Stimulated activated naive CD8-positive, alpha-beta T cell treated with anti-CD3 and anti-CD28 coated beads, Interleukin-15, Interleukin-2, amounts not matched to agents 100 ng/mL and 50 ng/mL, for 24 hours (primary cell): ENCODE measurements around the gene TBPL1.
"Not testable (repeated sequence)": the region's sequence is repeated elsewhere in the genome, so short reads cannot be mapped to it uniquely, and the experiment has no call there.

Experiments used
- H3K27ac Mint-ChIP-seq: one replicate; pipeline ENCODE4 v1.8.0; 2021; ENCODE audit warnings: mild to moderate bottlenecking, mixed read lengths
- H3K27me3 Mint-ChIP-seq: one replicate; pipeline ENCODE4 v1.8.0; 2021; ENCODE audit warnings: mixed read lengths
- H3K36me3 Mint-ChIP-seq: one replicate; pipeline ENCODE4 v1.8.0; 2021; ENCODE audit warnings: low read depth, mixed read lengths
- H3K4me1 Mint-ChIP-seq: one replicate; pipeline ENCODE4 v1.8.0; 2021; ENCODE audit warnings: low read depth, mixed read lengths
- H3K4me3 Mint-ChIP-seq: one replicate; pipeline ENCODE4 v1.8.0; 2021; ENCODE audit warnings: mild to moderate bottlenecking, mixed read lengths
- H3K9me3 Mint-ChIP-seq: one replicate; pipeline ENCODE4 v1.8.0; 2021; ENCODE audit warnings: mixed read lengths

Gene TBPL1

GRCh38 chr6:133978896-133979240, 25.8 kb downstream of the TBPL1 start:
- no peaks in the 10 kb centered on the region for H3K27me3 Mint-ChIP-seq

GRCh38 chr6:133979269-133979963, 26.4 kb downstream of the TBPL1 start:
- H3K9me3 Mint-ChIP-seq, H3K27me3 Mint-ChIP-seq, H3K27ac Mint-ChIP-seq, H3K4me3 Mint-ChIP-seq: not testable (repeated sequence)
- peaks cover 27% of the 10 kb centered on the region for H3K4me1 Mint-ChIP-seq
- peaks cover 35% of the 10 kb centered on the region for H3K36me3 Mint-ChIP-seq

More at GRCh38 chr6:133978896-133979240, 25.8 kb downstream of the TBPL1 start:
- peaks cover 24% of the 10 kb centered on the region for H3K4me1 Mint-ChIP-seq
- H3K9me3 Mint-ChIP-seq, result no peaks in the 10 kb centered on the region
- H3K4me3 Mint-ChIP-seq, result no peak overlapping the region
- peaks cover 32% of the 10 kb centered on the region for H3K36me3 Mint-ChIP-seq
- no peak overlapping the region for H3K27ac Mint-ChIP-seq

GRCh38 chr6:133980168-133980567, 27.1 kb downstream of the TBPL1 start:
- H3K9me3 Mint-ChIP-seq, result no peaks in the 10 kb centered on the region
- no peak overlapping the region for H3K27ac Mint-ChIP-seq
- H3K36me3 Mint-ChIP-seq, result peaks cover 40% of the 10 kb centered on the region
- no peaks in the 10 kb centered on the region for H3K27me3 Mint-ChIP-seq
- no peak overlapping the region for H3K4me3 Mint-ChIP-seq
- H3K4me1 Mint-ChIP-seq, result peaks cover 33% of the 10 kb centered on the region

- H3K9me3 Mint-ChIP-seq, result no peaks in the 10 kb centered on the region
- peak overlapping the region; percentile 38 for H3K4me3 Mint-ChIP-seq
- H3K27ac Mint-ChIP-seq, result peak overlapping the region; percentile 62
- H3K27me3 Mint-ChIP-seq, result no peaks in the 10 kb centered on the region
- H3K4me1 Mint-ChIP-seq, result peaks cover 37% of the 10 kb centered on the region
- peaks cover 60% of the 10 kb centered on the region for H3K36me3 Mint-ChIP-seq
Measured at GRCh38 chr6:133983099-133983939, 30.3 kb downstream of the TBPL1 start.

- H3K4me1 Mint-ChIP-seq, result peaks cover 35% of the 10 kb centered on the region
- H3K4me3 Mint-ChIP-seq, result no peak overlapping the region
- peaks cover 65% of the 10 kb centered on the region for H3K36me3 Mint-ChIP-seq
- no peaks in the 10 kb centered on the region for H3K9me3 Mint-ChIP-seq
- H3K27ac Mint-ChIP-seq, result no peak overlapping the region
- no peaks in the 10 kb centered on the region for H3K27me3 Mint-ChIP-seq
Measured at GRCh38 chr6:133985970-133986369, 32.9 kb downstream of the TBPL1 start.

- no peaks in the 10 kb centered on the region for H3K27me3 Mint-ChIP-seq
- no peaks in the 10 kb centered on the region for H3K9me3 Mint-ChIP-seq
- no peak overlapping the region for H3K4me3 Mint-ChIP-seq
- H3K27ac Mint-ChIP-seq, result no peak overlapping the region
- peaks cover 35% of the 10 kb centered on the region for H3K4me1 Mint-ChIP-seq
- H3K36me3 Mint-ChIP-seq, result peaks cover 58% of the 10 kb centered on the region
Measured at GRCh38 chr6:133986942-133987341, 33.9 kb downstream of the TBPL1 start.

- no peaks in the 10 kb centered on the region for H3K9me3 Mint-ChIP-seq
Measured at GRCh38 chr6:133989525-133989924, 36.5 kb downstream of the TBPL1 start.

GRCh38 chr6:133990321-133990720, 37.3 kb downstream of the TBPL1 start:
- Mint-ChIP-seq H3K36me3 (peaks cover 32% of the 10 kb centered on the region), H3K4me1 (peaks cover 14% of the 10 kb centered on the region), H3K27me3 (no peaks in the 10 kb centered on the region), H3K9me3 (no peaks in the 10 kb centered on the region), H3K4me3 (no peak overlapping the region), H3K27ac (no peak overlapping the region)

More at GRCh38 chr6:133989525-133989924, 36.5 kb downstream of the TBPL1 start:
- Mint-ChIP-seq H3K27me3 (no peaks in the 10 kb centered on the region), H3K4me1 (peaks cover 19% of the 10 kb centered on the region), H3K4me3 (no peak overlapping the region), H3K36me3 (peaks cover 37% of the 10 kb centered on the region), H3K27ac (no peak overlapping the region)

- peaks cover 5% of the 10 kb centered on the region for H3K4me1 Mint-ChIP-seq
- peaks cover 24% of the 10 kb centered on the region for H3K36me3 Mint-ChIP-seq
- H3K27me3 Mint-ChIP-seq, result no peaks in the 10 kb centered on the region
- no peak overlapping the region for H3K4me3 Mint-ChIP-seq
- H3K27ac Mint-ChIP-seq, result no peak overlapping the region
- H3K9me3 Mint-ChIP-seq, result no peaks in the 10 kb centered on the region
Measured at GRCh38 chr6:133991096-133991593, 38.1 kb downstream of the TBPL1 start.

- Mint-ChIP-seq H3K4me1 (no peaks in the 10 kb centered on the region), H3K4me3 (no peak overlapping the region), H3K9me3 (no peaks in the 10 kb centered on the region), H3K27ac (no peak overlapping the region), H3K36me3 (peaks cover 13% of the 10 kb centered on the region), H3K27me3 (no peaks in the 10 kb centered on the region)
Measured at GRCh38 chr6:133992992-133993680, 40.1 kb downstream of the TBPL1 start.

GRCh38 chr6:133995296-133995695, 42.3 kb downstream of the TBPL1 start:
- H3K27me3 Mint-ChIP-seq, result no peaks in the 10 kb centered on the region

GRCh38 chr6:133995758-133996157, 42.7 kb downstream of the TBPL1 start:
- Mint-ChIP-seq H3K4me1 (no peaks in the 10 kb centered on the region), H3K27ac (no peak overlapping the region), H3K27me3 (no peaks in the 10 kb centered on the region), H3K9me3 (no peaks in the 10 kb centered on the region), H3K36me3 (no peaks in the 10 kb centered on the region), H3K4me3 (no peak overlapping the region)

More at GRCh38 chr6:133995296-133995695, 42.3 kb downstream of the TBPL1 start:
- H3K9me3 Mint-ChIP-seq, result no peaks in the 10 kb centered on the region
- H3K27ac Mint-ChIP-seq, result no peak overlapping the region
- no peak overlapping the region for H3K4me3 Mint-ChIP-seq
- no peaks in the 10 kb centered on the region for H3K4me1 Mint-ChIP-seq
- no peaks in the 10 kb centered on the region for H3K36me3 Mint-ChIP-seq

- Mint-ChIP-seq H3K4me1 (no peaks in the 10 kb centered on the region), H3K27me3 (peaks cover under 1% of the 10 kb centered on the region), H3K36me3 (no peaks in the 10 kb centered on the region), H3K4me3 (no peak overlapping the region), H3K27ac (no peak overlapping the region), H3K9me3 (no peaks in the 10 kb centered on the region)
Measured at GRCh38 chr6:133997267-133997666, 44.2 kb downstream of the TBPL1 start.

GRCh38 chr6:133999305-133999704, 46.3 kb downstream of the TBPL1 start:
- H3K9me3 Mint-ChIP-seq, result no peaks in the 10 kb centered on the region
- H3K4me1 Mint-ChIP-seq, result no peaks in the 10 kb centered on the region
- no peaks in the 10 kb centered on the region for H3K36me3 Mint-ChIP-seq
- H3K27ac Mint-ChIP-seq, result no peak overlapping the region
- H3K4me3 Mint-ChIP-seq, result no peak overlapping the region
- H3K27me3 Mint-ChIP-seq, result peaks cover 13% of the 10 kb centered on the region

GRCh38 chr6:134000443-134000842, 47.4 kb downstream of the TBPL1 start:
- Mint-ChIP-seq H3K27ac (no peak overlapping the region), H3K4me1 (no peaks in the 10 kb centered on the region), H3K9me3 (no peaks in the 10 kb centered on the region), H3K36me3 (no peaks in the 10 kb centered on the region), H3K27me3 (peaks cover 17% of the 10 kb centered on the region), H3K4me3 (no peak overlapping the region)
